Posterior vena cava (tissue), 2 donors: Measurements from ENCODE around the gene AFAP1. TPM values are rescaled to one million over a fixed set of nuclear protein-coding genes. Genes with fewer than 3 reads are reported as not detected.
A peak's percentile ranks its signal among the peaks of the same experiment; 100 is the strongest.

Experiments
- DNase-seq: peaks from one replicate; pipeline ENCODE4 v3.0.0-alpha.2; 2020; ENCODE audit warnings: low spot score
- intact Hi-C, 2 donors: fragments of 100-400 bp; cut with DNase I; formaldehyde crosslinking; loops; one replicate each; pipeline versions ENCODE4 v1.14.1 to v1.14.2; 2022 to 2023
- total RNA-seq, 2 donors: library from RNA; stranded (reverse); fragmentation: NEBNext Ultra II Directional; extraction: Animal tissue kit (Norgen Biotek cat#: 25700); gene quantifications; one replicate each; pipeline ENCODE4 v1.2.1, GENCODE V29; 2021
- donor health status: DM: yes; HTN: yes; CAD: no.
- donor health status: DM: yes; HTN: yes; CAD: no.

The AFAP1 gene
- total RNA-seq, 2 donors from 2014 or later = 45.3 TPM

DNA sequence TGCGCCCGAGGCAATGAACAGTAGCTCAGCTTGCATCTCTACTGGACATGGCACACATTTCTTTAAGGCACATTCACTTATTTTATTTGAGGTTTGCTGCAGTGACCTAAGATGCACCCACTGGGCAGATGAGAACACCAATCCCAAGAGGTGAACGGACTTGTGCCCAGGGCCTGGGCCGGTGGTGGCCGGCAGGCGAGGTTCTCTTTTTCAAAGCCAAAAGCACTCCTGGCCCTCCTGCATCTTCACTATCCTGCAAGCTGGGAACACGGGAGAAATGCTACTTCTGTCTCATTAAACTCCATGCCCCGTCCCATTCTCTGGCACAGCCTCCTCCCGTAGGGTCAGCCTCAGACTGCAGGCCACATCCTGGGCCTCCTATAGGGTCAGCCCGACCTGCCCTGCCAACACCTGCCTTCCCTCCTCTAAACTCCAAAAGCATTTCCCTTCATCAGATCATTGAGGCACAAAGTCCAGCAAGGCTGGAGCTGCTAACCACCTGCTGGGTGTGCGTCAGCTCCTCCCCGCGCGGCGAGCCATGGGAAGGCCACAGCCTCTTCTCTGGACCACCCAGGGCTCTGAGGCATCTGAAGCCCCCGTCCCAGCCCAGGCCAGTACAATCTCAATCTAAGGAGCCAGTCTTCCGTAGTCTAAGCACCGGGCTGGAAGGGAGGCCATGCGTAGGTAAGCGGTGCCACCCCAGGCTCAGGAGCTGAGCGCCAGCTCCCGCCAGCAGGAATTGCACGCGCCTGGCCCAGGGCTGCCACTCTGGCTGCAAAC is 166.1 kb downstream of the AFAP1 start:
- intact Hi-C loops = no loop called here
- DNase-seq = peak; percentile 74

DNA sequence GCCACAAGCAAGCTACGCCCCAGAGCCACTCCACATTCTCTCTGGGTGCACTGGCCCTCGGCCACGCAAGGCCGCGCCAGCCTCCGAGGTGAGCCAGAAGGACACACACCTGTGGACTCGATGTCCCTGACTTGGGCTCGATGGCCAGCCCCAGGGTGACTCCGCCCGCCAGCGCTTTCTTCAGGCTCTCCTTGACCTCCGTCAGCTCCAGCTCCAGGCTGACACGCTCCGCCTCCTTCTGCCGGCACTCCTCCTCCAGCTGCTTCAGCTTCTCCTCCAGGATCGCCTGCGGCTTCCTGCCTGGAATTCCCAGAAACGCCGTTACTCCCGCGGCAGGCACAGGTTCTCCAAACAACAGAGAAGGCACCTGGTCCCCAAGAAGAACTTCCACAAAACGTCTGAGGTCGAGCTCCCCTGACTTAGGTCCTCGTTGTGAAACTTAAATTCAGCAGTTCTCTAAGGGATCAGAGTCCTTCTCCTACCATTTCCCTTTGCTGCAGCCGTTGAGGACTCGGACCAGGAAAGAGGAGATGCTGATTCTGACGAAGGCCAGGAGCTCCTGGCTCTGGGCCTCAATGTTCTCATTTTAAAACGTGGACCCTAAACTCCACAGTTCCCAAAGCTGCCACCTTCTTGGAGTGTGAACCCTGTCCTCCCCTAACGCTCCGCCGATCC is 166.8 kb downstream of the AFAP1 start:
- DNase-seq = peak; percentile 78
- intact Hi-C loops = no loop called here

DNA sequence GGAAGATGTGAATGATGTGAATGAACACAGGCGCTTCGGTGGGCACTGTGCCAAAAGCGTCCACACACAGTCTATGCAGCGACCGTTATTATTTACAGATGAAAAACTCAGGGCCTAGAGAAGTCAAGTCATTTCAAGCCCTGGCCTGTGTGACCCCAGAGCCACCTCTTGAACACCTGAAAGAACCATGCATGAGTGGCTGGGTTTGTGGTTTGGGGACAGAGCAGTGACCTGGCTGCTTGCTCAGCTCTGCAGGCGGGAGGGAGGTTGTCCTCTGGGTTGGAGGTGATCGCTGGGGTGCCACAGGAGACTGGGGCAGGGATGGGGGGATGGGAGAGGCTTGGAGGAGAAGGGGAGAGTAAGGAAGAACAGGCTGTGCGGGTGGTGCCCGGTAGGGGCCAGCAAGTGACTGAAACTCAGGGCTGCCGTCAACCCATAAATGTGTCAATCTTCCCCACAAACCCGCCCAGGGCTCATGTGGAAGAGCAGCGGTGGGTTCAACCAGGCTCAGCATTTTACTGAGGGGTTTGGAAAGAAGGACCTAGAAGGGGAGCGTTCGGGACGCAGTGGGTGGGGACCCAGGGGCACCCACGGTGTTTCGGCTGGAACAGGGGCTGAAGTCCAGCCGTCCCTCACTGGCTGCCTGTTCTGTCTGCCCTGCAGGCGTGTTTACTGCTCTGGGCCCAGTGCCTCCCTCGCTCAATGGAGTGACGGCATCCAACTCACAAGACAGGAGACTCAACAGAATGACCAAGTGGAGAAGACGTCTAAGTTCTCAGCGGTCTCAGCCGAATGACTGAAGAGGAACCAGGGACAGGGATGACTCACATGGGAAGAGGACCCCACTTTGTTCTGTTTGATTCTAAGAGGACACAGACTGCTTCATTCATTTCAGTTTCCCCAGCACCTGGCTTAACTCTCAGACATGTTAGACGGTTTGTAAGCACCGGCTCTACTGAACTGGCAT is 167.8 kb downstream of the AFAP1 start:
- intact Hi-C loops = no loop called here
- peak; percentile 75 for DNase-seq

DNA sequence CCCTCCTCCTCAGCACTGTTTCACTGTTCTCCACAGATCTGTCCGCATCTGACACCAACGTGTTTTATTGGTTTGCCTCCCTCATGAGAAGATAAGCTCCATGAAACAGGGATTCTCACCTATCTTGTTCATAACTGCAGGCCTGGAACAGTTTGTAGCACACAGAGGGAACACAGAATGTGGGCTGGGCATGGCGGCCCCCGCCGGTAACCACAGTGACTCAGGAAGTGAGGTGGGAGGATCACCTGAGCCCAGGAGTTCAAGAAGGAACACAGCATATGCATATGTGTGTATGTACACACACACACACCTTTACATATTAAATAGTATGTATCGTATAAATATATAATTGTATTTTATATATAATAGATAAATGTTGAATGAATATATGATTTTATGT is 168.6 kb downstream of the AFAP1 start:
- intact Hi-C loops = no loop called here
- DNase-seq = no peak

DNA sequence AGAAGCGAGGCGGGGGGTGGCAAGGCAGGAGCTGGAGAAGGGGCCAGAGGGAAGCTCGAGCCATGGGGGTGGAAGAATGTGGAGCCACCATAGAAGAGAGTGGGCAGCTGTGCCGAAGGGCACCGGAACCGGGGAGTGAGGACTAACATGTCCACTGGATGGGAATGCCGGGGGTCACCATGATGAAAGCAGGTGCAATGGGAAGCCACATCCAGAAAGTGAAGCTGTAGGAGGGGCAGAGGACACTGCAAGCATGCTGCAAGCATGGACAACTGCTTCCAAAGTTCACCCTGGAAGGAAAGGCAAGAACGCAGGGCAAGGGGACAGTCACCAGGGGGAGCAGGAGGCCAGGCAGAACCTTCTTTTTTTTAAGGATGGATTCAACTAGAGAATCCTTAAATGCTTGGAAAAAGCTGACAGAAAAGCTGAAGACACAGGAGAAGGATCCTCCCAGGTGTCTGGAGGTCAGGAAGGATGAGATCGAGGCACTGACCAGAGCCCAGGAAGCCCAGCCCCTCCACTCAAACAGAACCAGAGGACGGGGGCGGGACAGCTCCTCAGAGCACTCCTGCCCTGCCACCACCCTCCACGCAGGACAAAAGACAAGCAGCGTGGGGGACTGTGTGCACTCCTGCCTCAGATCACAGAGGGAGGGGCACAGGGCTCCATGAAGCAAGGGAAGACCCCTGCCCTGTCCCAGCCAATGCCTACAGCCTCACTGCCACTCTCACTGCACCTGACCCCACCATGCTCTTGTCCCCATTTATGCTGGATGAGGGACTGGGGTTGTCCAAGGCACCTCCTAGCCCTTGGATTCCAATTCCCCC is 169.2 kb downstream of the AFAP1 start:
- peak; percentile 71 for DNase-seq
- intact Hi-C loops = no loop called here

DNA sequence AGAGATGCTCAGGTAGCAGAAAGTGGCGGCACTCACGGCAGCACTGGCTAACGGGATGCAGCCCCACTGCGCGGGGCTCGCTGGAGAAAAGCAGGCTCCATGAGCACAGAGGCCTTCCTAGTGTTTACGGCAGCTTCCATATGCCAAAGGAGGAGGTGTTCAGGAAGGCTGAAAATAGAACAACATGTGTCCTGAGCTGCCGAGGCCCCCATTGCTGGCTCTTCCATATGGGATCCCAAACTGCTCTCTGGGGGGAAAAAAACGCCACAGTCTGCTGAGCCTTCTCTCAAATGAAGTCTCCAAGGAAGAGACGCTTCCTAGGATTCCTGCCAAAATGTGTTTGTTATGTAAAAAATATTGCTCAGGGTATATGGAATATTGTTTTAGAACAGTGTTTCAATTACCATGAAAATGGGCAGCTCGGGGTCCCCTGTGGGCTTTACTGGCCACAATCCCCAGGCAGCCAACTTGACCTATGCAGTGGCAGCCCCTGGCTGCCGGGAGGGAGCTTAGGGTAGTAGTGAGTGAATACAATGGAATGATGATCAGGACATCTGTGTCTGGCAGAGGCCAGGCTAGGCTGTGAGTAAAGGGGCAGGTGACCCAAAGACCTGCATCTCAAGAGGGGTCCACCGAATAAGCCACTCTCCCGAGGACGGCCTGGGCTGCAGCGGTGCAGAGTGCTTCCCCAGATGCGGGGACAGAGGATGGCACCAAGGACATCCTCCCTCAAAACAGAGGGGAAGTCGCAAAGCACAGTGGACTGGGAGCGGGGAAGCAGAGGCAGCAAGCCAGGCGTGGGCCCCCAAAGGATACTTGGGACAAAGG is 170.1 kb downstream of the AFAP1 start:
- peak; percentile 60 for DNase-seq
- intact Hi-C loops = no loop called here

DNA sequence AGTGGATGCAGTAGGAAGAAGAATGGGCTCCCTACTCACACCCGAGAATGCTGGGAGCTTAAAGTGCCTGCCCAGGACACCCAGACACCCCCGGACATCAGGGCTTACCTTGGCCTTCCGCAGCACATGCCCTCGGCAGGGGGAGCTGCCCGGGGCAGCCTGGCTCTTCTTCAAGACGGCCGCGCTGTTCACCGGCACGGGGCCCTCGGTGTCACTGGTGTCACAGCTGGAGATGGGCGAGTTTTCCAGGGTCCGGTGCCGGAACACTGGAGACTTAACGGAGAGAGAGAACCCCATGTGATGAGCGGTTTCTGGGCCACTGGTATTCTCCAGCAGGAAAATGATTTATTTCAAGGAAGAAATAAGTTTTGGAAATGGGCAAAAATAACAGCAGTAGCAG is 170.9 kb downstream of the AFAP1 start:
- intact Hi-C loops = no loop called here
- peak; percentile 75 for DNase-seq

DNA sequence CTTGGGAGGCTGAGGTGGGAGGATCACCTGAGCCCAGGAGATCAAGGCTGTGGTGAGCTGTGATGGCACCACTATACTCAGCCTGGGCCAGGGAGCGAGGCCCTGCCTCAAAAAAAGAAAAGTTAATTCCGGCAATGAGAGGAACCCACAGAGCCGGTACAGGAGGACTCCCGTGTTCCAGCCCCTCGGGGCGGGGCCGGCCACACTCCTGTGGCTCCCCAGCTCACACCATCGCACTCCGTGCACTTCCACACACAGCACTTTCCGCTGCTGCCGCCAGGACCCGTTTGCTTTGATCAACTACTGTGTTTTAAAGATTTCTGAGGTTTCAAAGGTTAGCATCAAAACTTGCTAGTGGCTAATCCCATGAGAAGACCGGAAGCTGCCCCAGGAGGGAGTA is 171.7 kb downstream of the AFAP1 start:
- intact Hi-C loops = loop anchor here in 1 of 2 donors (1.0 kb wide), 1 partner anchor 28 kb away; no protein-coding TSS in a partner anchor
- DNase-seq = peak; percentile 48

DNA sequence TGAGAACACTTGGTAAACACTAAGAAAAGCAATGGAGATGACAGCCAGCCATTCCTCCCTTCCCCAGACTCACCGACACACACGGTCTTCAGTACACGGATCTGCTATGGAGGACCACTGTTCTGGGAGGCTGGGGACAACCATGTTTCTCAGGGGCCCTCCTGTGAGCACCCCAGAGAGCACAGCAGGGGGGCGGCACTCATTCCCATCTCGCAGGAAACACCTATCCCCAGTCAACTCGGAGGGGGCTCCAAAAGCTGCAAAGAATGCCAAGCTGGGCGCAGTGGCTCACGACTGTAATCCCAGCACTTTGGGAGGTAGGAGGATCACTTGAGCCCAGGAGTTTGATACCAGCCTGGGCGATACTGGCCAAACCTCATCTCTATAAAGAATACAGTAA is 172.1 kb downstream of the AFAP1 start:
- peak; percentile 36 for DNase-seq
- intact Hi-C loops = loop anchor here in 1 of 2 donors (1.0 kb wide), 1 partner anchor 27 kb away; no protein-coding TSS in a partner anchor

DNA sequence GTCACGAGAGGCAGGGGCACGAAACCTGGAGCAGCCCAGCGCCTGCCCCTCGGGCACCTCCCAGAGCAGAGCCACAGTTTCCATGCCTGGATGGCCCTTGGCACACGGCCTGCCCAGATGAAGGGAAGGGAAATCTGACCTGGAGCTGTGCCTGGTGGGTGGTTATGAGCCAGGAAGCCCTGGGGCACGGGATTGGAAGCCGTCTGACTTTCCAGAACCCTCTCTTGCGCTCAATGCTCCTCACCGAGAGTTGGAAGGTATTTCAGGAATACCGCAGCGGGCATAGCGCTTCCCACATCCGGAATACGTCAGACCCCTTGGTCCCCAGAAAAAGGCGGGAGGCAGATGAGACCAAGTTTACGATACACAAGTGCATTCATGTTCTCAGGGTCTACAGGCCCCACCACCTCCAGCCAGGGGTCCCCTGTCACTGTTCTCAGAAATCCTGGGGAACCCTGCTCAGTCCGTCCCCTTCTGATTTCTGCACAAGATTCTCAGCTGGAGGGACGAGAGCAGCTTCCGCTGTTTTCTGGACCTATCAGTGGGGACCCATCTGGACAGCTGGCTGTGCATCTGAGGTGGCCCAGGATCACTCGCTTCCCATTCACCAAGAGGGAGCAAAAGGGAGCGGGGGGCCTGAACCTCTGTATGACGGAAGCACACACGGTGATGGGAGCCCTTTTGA is 172.9 kb downstream of the AFAP1 start:
- peak; percentile 72 for DNase-seq
- intact Hi-C loops = loop anchor here in 1 of 2 donors (1.0 kb wide), 1 partner anchor 27 kb away; no protein-coding TSS in a partner anchor

DNA sequence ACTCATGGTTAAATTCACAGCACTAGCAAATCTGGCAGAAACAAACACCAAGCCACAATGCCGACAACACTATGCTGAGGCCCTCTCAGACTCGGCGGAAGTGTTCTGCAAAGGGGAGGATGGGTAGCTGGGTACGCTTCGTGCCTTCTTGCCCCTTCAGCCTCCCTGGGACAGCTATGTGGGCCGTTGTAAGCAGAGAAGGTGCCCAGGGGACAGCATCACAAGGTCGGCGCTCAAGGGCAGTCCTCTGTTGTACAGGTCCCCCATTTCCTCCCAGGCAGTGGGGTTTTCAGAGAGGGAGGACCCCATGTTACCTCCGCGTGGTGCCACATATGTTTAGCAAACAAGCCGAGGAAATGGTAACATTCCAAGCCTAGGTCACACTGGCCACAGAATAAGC is 173.6 kb downstream of the AFAP1 start:
- peak; percentile 54 for DNase-seq
- intact Hi-C loops = no loop called here

DNA sequence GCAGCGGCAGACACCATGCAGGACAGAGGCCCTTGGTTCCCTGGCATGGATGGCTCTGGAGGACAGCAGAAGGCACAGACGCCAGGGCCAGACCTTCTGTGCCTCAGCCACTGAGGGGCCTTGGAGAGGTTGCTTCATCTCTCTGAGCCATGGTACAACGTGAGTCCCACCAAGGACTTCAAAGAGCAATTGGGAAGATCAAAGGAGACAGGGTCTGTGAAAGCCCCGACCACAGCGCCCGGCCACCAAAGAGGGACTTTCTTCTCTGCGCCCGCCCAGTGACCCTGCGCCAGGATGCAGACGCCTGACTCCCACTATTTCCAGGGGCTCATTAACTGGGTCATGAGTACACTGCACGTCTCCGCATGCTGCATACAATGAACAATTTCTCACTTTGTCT is 174.0 kb downstream of the AFAP1 start:
- DNase-seq = peak; percentile 57

DNA sequence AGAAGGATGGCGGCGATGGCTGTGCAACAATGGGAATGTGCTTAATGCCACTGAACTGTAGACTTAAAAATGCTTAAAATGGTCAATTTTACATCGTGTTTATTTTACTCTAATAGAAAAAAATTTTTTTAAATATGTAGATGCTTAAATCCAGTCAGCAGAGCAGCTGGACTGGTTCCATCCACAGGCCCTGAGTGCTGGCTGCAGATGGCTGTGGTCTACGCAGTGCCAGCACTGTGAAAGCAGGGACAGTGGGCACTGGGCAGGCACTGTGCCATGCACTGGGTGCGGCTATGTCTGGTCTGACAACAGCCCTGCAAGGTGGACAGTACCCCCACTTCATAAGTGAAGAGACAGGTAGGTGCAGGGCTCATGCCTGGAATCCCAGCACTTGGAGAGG is 175.2 kb downstream of the AFAP1 start:
- intact Hi-C loops = loop anchor here in 1 of 2 donors (5.0 kb wide), 1 partner anchor 38 kb away; no protein-coding TSS in a partner anchor
- DNase-seq = no peak

More for the DNA sequence above, 174.0 kb downstream of the AFAP1 start:
- intact Hi-C loops = no loop called here

DNA sequence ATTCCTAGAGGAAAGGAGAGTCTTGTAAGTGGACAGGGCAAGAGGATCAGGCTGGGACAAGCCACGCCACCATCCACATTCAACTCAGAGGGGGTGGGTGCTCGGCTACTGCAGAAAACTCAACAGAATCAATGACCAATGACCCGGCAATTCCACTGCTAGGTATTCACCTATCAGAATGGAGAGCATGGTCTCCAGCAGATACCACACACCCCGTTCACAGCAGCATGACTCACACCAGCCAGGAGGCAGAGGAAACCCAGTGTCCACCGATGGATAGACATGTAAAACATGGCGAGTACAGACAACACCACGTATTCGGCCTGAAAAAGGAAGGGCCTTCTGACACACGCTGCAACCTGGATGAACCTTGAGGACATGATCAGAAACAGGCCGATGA is 175.9 kb downstream of the AFAP1 start:
- no peak for DNase-seq
- intact Hi-C loops = loop anchor here in 1 of 2 donors (5.0 kb wide), 1 partner anchor 39 kb away; no protein-coding TSS in a partner anchor

DNA sequence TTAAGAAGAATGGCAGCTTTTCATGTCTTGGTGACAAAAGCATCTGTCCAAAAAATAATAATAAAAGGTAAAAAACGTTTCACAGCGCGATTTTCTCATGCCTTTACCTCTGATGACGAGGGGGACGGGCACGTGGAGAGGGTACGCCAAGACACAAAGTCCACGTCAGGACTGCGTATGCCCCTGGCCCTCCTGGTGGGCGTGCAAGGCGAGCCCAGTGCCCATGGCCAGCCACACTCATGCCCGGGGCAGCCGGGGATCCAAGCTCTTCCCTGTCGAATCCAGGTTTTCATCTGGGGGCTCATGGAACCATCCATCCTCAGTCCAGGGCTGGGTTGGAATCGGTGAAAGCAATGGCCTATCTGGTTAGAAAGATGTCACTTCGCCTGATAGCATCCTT is 176.6 kb downstream of the AFAP1 start:
- DNase-seq = no peak
- intact Hi-C loops = loop anchor here in 1 of 2 donors (5.0 kb wide), 1 partner anchor 39 kb away; no protein-coding TSS in a partner anchor

DNA sequence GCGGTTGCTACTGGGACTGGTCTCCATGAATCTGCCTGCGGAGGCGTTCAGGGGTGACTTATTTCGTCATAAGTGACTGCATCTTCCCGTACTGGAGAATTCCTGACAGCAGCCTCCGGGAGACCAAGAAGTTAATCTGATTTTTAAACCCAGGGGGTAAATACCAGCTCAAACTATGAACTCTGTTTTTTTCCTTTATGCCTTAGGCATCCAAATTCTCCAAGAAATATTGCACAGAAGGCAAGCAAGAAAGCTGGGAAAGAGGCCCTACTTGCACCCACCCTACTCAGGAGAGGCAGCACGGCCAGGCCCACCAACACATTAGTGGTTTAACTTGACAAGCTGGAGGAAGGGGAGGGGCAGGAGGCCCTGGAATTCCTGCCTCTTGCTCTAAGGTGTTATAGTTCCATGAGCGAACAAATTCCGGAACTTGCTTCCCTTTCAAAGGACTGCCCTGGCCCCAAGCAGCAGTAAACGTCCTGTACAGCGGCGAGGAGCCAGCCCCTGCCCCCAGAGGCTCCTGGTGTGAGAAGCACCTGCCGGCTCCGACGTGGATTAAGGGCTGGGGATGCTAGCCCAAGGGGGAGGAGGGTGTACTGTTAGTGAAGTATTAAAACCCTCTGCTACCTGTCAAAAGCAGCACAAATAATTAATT is 177.2 kb downstream of the AFAP1 start:
- no peak for DNase-seq
- intact Hi-C loops = loop anchor here in 1 of 2 donors (5.0 kb wide), 1 partner anchor 40 kb away; no protein-coding TSS in a partner anchor
